Liver (tissue), 9 donors: ENCODE data around the gene TNFRSF17. TPM values are rescaled to one million over a fixed set of nuclear protein-coding genes. Genes with fewer than 3 reads are reported as not detected.

Experiments used
- DNase-seq: peaks from one replicate; pipeline ENCODE4 v3.0.0-alpha.2; 2017; ENCODE audit warnings: low spot score
- H3K27ac ChIP-seq, 2 donors: one replicate each; pipeline ENCODE4 v1.7.0; 2013; ENCODE audit warnings: inconsistent platforms in 2 of 2, low read length in 2 of 2, control low read depth in 1 of 2, low read depth in 1 of 2, mild to moderate bottlenecking in 1 of 2
- H3K27me3 ChIP-seq, 4 donors: one replicate each; pipeline versions ENCODE4 v1.6.1 to v1.7.0; 2013; ENCODE audit warnings: low read length in 3 of 4, inconsistent platforms in 1 of 4, mild to moderate bottlenecking in 1 of 4, moderate library complexity in 1 of 4; ENCODE audit not compliant: control insufficient read depth in 4 of 4, insufficient read depth in 4 of 4
- H3K36me3 ChIP-seq, 4 donors: one replicate each; pipeline versions ENCODE4 v1.6.1 to v1.7.0; 2013; ENCODE audit warnings: low read length in 3 of 4, mild to moderate bottlenecking in 3 of 4, low read depth in 1 of 4, moderate library complexity in 1 of 4; ENCODE audit not compliant: control insufficient read depth in 4 of 4, insufficient read depth in 3 of 4
- H3K4me1 ChIP-seq, 4 donors: one replicate each; pipeline versions ENCODE4 v1.6.1 to v1.7.0; 2013; ENCODE audit warnings: low read length in 3 of 4, mild to moderate bottlenecking in 3 of 4, moderate library complexity in 1 of 4; ENCODE audit not compliant: control insufficient read depth in 4 of 4, insufficient read depth in 4 of 4
- H3K4me3 ChIP-seq, 3 donors: one replicate each; pipeline versions ENCODE4 v1.6.1 to v1.7.0; 2013; ENCODE audit warnings: low read length in 3 of 3, control low read depth in 1 of 3, low read depth in 1 of 3, mild to moderate bottlenecking in 1 of 3
- H3K9ac ChIP-seq, 2 donors: one replicate each; pipeline ENCODE4 v1.7.0; 2013; ENCODE audit warnings: low read length in 2 of 2, mild to moderate bottlenecking in 2 of 2, moderate library complexity in 2 of 2, control low read depth in 1 of 2, low read depth in 1 of 2
- H3K9me3 ChIP-seq, 4 donors: one replicate each; pipeline versions ENCODE4 v1.6.1 to v1.7.0; 2013; ENCODE audit warnings: low read length in 3 of 4; ENCODE audit not compliant: control insufficient read depth in 4 of 4
- ATF3 ChIP-seq: IDR thresholded peaks from 2 replicates; pipeline ENCODE4 v1.6.1; 2016; ENCODE audit warnings: antibody characterized with exemption
- EGR1 ChIP-seq, 2 donors: IDR thresholded peaks; 2 replicates each; pipeline ENCODE4 v1.6.1; 2016 to 2018; ENCODE audit warnings: antibody characterized with exemption in 2 of 2, low read depth in 2 of 2
- FOXA1 ChIP-seq: IDR thresholded peaks from 2 replicates; pipeline ENCODE4 v1.6.1; 2016; ENCODE audit warnings: antibody characterized with exemption
- FOXA2 ChIP-seq: IDR thresholded peaks from 2 replicates; pipeline ENCODE4 v1.6.1; 2016; ENCODE audit warnings: antibody characterized with exemption
- GABPA ChIP-seq, 2 donors: IDR thresholded peaks in 1 of 2; conservative IDR thresholded peaks in 1 of 2; 2 replicates each; pipeline ENCODE4 v1.6.1; 2016; ENCODE audit warnings: antibody characterized with exemption in 2 of 2, mild to moderate bottlenecking in 1 of 2, moderate library complexity in 1 of 2
- HNF4A ChIP-seq, 2 donors: conservative IDR thresholded peaks; 2 replicates each; pipeline ENCODE4 v1.6.1; 2016; ENCODE audit warnings: antibody characterized with exemption in 2 of 2, mild to moderate bottlenecking in 2 of 2
- HNF4G ChIP-seq: IDR thresholded peaks from 2 replicates; pipeline ENCODE4 v1.6.1; 2016; ENCODE audit warnings: antibody characterized with exemption
- JUND ChIP-seq, 2 donors: IDR thresholded peaks; 2 replicates each; pipeline ENCODE4 v1.6.1; 2016; ENCODE audit warnings: antibody characterized with exemption in 2 of 2
- MAX ChIP-seq: IDR thresholded peaks from 2 replicates; pipeline ENCODE4 v1.6.1; 2016; ENCODE audit warnings: antibody characterized with exemption
- NR2F2 ChIP-seq: IDR thresholded peaks from 2 replicates; pipeline ENCODE4 v1.6.1; 2016; ENCODE audit warnings: antibody characterized with exemption
- RAD21 ChIP-seq, 2 donors: IDR thresholded peaks; 2 replicates each; pipeline ENCODE4 v1.6.1; 2016; ENCODE audit warnings: antibody characterized with exemption in 2 of 2, mild to moderate bottlenecking in 2 of 2
- RXRA ChIP-seq, 2 donors: IDR thresholded peaks; 2 replicates each; pipeline ENCODE4 v1.6.1; 2017 to 2018; ENCODE audit warnings: antibody characterized with exemption in 2 of 2, mild to moderate bottlenecking in 1 of 2
- SP1 ChIP-seq: IDR thresholded peaks from 2 replicates; pipeline ENCODE4 v1.6.1; 2018; ENCODE audit warnings: antibody characterized with exemption, mild to moderate bottlenecking
- TAF1 ChIP-seq: conservative IDR thresholded peaks from 2 replicates; pipeline ENCODE4 v1.6.1; 2016; ENCODE audit warnings: antibody characterized with exemption, mild to moderate bottlenecking
- YY1 ChIP-seq: IDR thresholded peaks from 2 replicates; pipeline ENCODE4 v1.6.1; 2016; ENCODE audit warnings: antibody characterized with exemption, mild to moderate bottlenecking
- WGBS: extraction: QIAGEN DNeasy Blood & Tissue Kit; methylation state at CpG from one replicate; pipeline ENCODE4 v1.1.7; 2013; 5-methylcytosine and 5-hydroxymethylcytosine counted together
- polyA plus RNA-seq, 2 donors: library from polyadenylated mRNA; stranded (reverse) in 1 of 2; unstranded in 1 of 2; fragments of 200-250 nt in 1 of 2; fragments of >200 nt in 1 of 2; fragmentation: Nextera tagmentation in 1 of 2; extraction: Ambion mirVana in 1 of 2; gene quantifications; one replicate each; pipeline versions ENCODE4 v1.2.1 to v1.2.3, GENCODE V29; 2013 to 2015
- total RNA-seq, 2 donors: library from RNA; depleted of rRNA; stranded (reverse); fragments of >200 nt; gene quantifications; one replicate each; pipeline ENCODE4 v1.2.3, GENCODE V29; 2014
- TF ChIP-seq, protein P1 (sequence below): IDR thresholded peaks from 2 replicates; pipeline ENCODE4 v1.6.1; 2016; ENCODE audit warnings: antibody characterized with exemption
- TF ChIP-seq, protein P2 (sequence below): IDR thresholded peaks from 2 replicates; pipeline ENCODE4 v1.6.1; 2016; ENCODE audit warnings: antibody characterized with exemption, mild to moderate bottlenecking
- TF ChIP-seq, protein P3 (sequence below): fragments of 150-350 bp; IDR thresholded peaks from 2 replicates; pipeline ENCODE4 v1.5.1; 2017; ENCODE audit warnings: improper control_type of control experiment, low read depth, low read length; ENCODE audit not compliant: missing input control
- donor health status: healthy.
- donor health status: healthy.
- donor health status: healthy.
- donor health status: healthy.
- donor health status: healthy.

The TNFRSF17 gene
- total RNA-seq: under 1 TPM; 0.17 to 0.28 TPM
- 1 to 10 TPM in 1 of 2 donors, not detected in 1; 2.6 TPM for polyA plus RNA-seq

GRCh38 chr16:11964761-11965551, at the start of gene TNFRSF17:
Gene TNFRSF17 (plus strand): TSS chr16:11965210. CDS start chr16:11965325, 115 bp downstream.
- DNase-seq: no peak

GRCh38 chr16:11915644-11916523, 49.1 kb upstream of the TNFRSF17 start, which contains the start of gene GSPT1:
Gene GSPT1 (minus strand): TSS chr16:11915956. CDS start chr16:11915720, 236 bp downstream.
- Histone ChIP-seq H3K27ac (peak within 1 kb of the TSS; percentile 82 to 96), H3K4me3 (peak within 1 kb of the TSS; percentile 87 to 98 (median 87)), H3K27me3 (no peaks in the 10 kb centered on the region), H3K4me1 (peaks cover 0 to 34% (median 31%) of the 10 kb centered on the region in 4 donors), H3K9me3 (no peaks in the 10 kb centered on the region), H3K9ac (peak within 1 kb of the TSS; percentile 50 to 85), H3K36me3 (no peaks in the 10 kb centered on the region)
- peak; percentile 98 for DNase-seq
- TF ChIP-seq GABPA (IDR thresholded peaks at IDR 0.05 in 1 of 2, conservative IDR thresholded peaks at IDR 0.05 in 1 of 2) (peak; percentile 81 to 94), RAD21 (IDR thresholded peaks at IDR 0.05) (peak; percentile 24 to 26), SP1 (peak; percentile 86), JUND (IDR thresholded peaks at IDR 0.05) (no peak), NR2F2 (peak; percentile 73), HNF4G (no peak), TAF1 (peak; percentile 62), RXRA (IDR thresholded peaks at IDR 0.05) (peak; percentile 71 to 72), HNF4A (conservative IDR thresholded peaks at IDR 0.05) (peak; percentile 51 to 54), FOXA2 (no peak), YY1 (peak; percentile 94), EGR1 (IDR thresholded peaks at IDR 0.05; ENCODE audit: low read depth in 2 of 2) (peak; percentile 96 to 97), FOXA1 (no peak), MAX (peak; percentile 87), ATF3 (no peak)
- TF ChIP-seq, protein P1, sequence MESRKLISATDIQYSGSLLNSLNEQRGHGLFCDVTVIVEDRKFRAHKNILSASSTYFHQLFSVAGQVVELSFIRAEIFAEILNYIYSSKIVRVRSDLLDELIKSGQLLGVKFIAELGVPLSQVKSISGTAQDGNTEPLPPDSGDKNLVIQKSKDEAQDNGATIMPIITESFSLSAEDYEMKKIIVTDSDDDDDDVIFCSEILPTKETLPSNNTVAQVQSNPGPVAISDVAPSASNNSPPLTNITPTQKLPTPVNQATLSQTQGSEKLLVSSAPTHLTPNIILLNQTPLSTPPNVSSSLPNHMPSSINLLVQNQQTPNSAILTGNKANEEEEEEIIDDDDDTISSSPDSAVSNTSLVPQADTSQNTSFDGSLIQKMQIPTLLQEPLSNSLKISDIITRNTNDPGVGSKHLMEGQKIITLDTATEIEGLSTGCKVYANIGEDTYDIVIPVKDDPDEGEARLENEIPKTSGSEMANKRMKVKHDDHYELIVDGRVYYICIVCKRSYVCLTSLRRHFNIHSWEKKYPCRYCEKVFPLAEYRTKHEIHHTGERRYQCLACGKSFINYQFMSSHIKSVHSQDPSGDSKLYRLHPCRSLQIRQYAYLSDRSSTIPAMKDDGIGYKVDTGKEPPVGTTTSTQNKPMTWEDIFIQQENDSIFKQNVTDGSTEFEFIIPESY: peak; percentile 96
- TF ChIP-seq, protein P2, sequence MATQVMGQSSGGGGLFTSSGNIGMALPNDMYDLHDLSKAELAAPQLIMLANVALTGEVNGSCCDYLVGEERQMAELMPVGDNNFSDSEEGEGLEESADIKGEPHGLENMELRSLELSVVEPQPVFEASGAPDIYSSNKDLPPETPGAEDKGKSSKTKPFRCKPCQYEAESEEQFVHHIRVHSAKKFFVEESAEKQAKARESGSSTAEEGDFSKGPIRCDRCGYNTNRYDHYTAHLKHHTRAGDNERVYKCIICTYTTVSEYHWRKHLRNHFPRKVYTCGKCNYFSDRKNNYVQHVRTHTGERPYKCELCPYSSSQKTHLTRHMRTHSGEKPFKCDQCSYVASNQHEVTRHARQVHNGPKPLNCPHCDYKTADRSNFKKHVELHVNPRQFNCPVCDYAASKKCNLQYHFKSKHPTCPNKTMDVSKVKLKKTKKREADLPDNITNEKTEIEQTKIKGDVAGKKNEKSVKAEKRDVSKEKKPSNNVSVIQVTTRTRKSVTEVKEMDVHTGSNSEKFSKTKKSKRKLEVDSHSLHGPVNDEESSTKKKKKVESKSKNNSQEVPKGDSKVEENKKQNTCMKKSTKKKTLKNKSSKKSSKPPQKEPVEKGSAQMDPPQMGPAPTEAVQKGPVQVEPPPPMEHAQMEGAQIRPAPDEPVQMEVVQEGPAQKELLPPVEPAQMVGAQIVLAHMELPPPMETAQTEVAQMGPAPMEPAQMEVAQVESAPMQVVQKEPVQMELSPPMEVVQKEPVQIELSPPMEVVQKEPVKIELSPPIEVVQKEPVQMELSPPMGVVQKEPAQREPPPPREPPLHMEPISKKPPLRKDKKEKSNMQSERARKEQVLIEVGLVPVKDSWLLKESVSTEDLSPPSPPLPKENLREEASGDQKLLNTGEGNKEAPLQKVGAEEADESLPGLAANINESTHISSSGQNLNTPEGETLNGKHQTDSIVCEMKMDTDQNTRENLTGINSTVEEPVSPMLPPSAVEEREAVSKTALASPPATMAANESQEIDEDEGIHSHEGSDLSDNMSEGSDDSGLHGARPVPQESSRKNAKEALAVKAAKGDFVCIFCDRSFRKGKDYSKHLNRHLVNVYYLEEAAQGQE: peak; percentile 85
- TF ChIP-seq, protein P3, sequence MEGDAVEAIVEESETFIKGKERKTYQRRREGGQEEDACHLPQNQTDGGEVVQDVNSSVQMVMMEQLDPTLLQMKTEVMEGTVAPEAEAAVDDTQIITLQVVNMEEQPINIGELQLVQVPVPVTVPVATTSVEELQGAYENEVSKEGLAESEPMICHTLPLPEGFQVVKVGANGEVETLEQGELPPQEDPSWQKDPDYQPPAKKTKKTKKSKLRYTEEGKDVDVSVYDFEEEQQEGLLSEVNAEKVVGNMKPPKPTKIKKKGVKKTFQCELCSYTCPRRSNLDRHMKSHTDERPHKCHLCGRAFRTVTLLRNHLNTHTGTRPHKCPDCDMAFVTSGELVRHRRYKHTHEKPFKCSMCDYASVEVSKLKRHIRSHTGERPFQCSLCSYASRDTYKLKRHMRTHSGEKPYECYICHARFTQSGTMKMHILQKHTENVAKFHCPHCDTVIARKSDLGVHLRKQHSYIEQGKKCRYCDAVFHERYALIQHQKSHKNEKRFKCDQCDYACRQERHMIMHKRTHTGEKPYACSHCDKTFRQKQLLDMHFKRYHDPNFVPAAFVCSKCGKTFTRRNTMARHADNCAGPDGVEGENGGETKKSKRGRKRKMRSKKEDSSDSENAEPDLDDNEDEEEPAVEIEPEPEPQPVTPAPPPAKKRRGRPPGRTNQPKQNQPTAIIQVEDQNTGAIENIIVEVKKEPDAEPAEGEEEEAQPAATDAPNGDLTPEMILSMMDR: peak; percentile 18
- WGBS: 1% methylated on average over 84 of the region's 84 CpGs

More at GRCh38 chr16:11964761-11965551, at the start of gene TNFRSF17:
- no peak for TF ChIP-seq RAD21 (IDR thresholded peaks at IDR 0.05)
- no peak within 1 kb of the TSS for H3K9ac ChIP-seq
- H3K9me3 ChIP-seq: no peaks in the 10 kb centered on the region
- H3K27ac ChIP-seq: no peak within 1 kb of the TSS
- H3K27me3 ChIP-seq: no peaks in the 10 kb centered on the region
- no peak within 1 kb of the TSS for H3K4me3 ChIP-seq
- peaks cover 0 to 3% (median under 1%) of the 10 kb centered on the region in 4 donors for H3K4me1 ChIP-seq
- no peaks in the 10 kb centered on the region for H3K36me3 ChIP-seq
- 86% methylated on average over 9 of the region's 9 CpGs for WGBS
